Measurements from ENCODE around the gene APOBEC3A.

The APOBEC3A gene

DNA sequence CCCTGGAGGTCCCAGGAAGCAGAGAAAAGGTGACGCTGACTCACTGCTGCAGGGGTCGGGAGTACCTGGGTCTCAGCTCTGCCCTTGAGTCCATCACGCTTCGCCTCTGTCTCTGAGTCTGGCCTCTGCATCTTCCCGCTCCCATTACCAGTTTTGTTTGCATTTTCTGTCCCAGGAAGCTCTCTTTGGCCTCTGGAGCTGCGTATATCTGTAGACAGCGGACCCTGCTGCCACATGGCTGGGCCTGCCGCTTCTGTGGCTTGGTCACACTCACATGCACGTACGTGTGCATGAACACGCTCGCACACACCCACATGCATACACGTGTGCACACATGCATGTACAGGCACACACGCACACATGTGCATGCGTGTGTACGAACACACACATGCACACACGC, 20.8 kb upstream of the APOBEC3A start:
- Histone ChIP-seq H3K36me3 (ENCODE audit: insufficient read depth, low read length) (no peaks in the 10 kb centered on the region), H3F3A (ENCODE audit: insufficient read depth, low read length) (no peaks in the 10 kb centered on the region), H3K27me3 (ENCODE audit: insufficient read depth, low read length) (no peaks in the 10 kb centered on the region), H3K9ac (ENCODE audit: low read length) (no peak overlapping the region), H3K9me3 (ENCODE audit: low read length) (no peaks in the 10 kb centered on the region), H3K9me2 (ENCODE audit: low read depth, low read length) (no peaks in the 10 kb centered on the region), H3K27ac (ENCODE audit: low read depth, low read length, poor library complexity, severe bottlenecking) (no peak overlapping the region), H3K4me3 (ENCODE audit: low read depth, low read length, poor library complexity, severe bottlenecking) (no peak overlapping the region), H3K79me2 (ENCODE audit: insufficient read depth, low read length) (no peaks in the 10 kb centered on the region), H4K20me1 (ENCODE audit: insufficient read depth, low read length) (no peaks in the 10 kb centered on the region), H3K4me2 (ENCODE audit: low read length) (no peak overlapping the region), H3K4me1 (ENCODE audit: insufficient read depth, low read length, severe bottlenecking) (no peaks in the 10 kb centered on the region), H2AFZ (ENCODE audit: low read length) (no peak overlapping the region)
- TF ChIP-seq, protein P1, sequence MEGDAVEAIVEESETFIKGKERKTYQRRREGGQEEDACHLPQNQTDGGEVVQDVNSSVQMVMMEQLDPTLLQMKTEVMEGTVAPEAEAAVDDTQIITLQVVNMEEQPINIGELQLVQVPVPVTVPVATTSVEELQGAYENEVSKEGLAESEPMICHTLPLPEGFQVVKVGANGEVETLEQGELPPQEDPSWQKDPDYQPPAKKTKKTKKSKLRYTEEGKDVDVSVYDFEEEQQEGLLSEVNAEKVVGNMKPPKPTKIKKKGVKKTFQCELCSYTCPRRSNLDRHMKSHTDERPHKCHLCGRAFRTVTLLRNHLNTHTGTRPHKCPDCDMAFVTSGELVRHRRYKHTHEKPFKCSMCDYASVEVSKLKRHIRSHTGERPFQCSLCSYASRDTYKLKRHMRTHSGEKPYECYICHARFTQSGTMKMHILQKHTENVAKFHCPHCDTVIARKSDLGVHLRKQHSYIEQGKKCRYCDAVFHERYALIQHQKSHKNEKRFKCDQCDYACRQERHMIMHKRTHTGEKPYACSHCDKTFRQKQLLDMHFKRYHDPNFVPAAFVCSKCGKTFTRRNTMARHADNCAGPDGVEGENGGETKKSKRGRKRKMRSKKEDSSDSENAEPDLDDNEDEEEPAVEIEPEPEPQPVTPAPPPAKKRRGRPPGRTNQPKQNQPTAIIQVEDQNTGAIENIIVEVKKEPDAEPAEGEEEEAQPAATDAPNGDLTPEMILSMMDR (IDR thresholded peaks at IDR 0.05; ENCODE audit: low read length) = no peak
- no peak for TF ChIP-seq EZH2 (IDR thresholded peaks at IDR 0.05; ENCODE audit: borderline replicate concordance, low read length)

DNA sequence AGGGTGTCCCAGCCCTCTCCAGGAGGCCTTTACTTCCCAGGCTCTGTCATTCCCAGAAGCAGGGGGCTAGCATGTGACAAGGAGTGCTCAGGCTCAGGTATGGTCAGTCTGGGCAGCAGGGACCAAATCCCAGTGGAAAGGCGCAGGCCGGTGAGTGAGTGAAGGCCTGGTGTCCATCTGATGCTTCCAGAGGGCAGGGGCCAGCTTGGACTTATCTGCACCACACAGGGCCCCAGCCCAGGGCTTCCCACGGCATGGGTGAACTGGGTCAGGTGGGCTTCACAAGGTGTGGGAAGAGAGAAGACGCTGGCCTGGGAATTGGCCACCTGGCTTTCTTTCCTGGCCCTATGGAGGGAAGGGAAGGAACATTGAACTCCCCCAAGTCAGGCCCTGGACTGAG, 20.4 kb upstream of the APOBEC3A start:
- no peaks in the 10 kb centered on the region for H3K9me2 ChIP-seq (ENCODE audit: low read depth, low read length)
- no peak overlapping the region for H3K27ac ChIP-seq (ENCODE audit: low read depth, low read length, poor library complexity, severe bottlenecking)
- no peaks in the 10 kb centered on the region for H3F3A ChIP-seq (ENCODE audit: insufficient read depth, low read length)
- TF ChIP-seq, protein P1 (IDR thresholded peaks at IDR 0.05; ENCODE audit: low read length) = no peak
- no peak for TF ChIP-seq EZH2 (IDR thresholded peaks at IDR 0.05; ENCODE audit: borderline replicate concordance, low read length)
- no peaks in the 10 kb centered on the region for H3K27me3 ChIP-seq (ENCODE audit: insufficient read depth, low read length)
- no peaks in the 10 kb centered on the region for H4K20me1 ChIP-seq (ENCODE audit: insufficient read depth, low read length)
- H3K9ac ChIP-seq (ENCODE audit: low read length) = no peak overlapping the region
- H3K36me3 ChIP-seq (ENCODE audit: insufficient read depth, low read length) = no peaks in the 10 kb centered on the region
- no peak overlapping the region for H3K4me2 ChIP-seq (ENCODE audit: low read length)
- H2AFZ ChIP-seq (ENCODE audit: low read length) = no peak overlapping the region
- H3K4me3 ChIP-seq (ENCODE audit: low read depth, low read length, poor library complexity, severe bottlenecking) = no peak overlapping the region
- H3K79me2 ChIP-seq (ENCODE audit: insufficient read depth, low read length) = no peaks in the 10 kb centered on the region
- no peaks in the 10 kb centered on the region for H3K4me1 ChIP-seq (ENCODE audit: insufficient read depth, low read length, severe bottlenecking)
- H3K9me3 ChIP-seq (ENCODE audit: low read length) = no peaks in the 10 kb centered on the region

DNA sequence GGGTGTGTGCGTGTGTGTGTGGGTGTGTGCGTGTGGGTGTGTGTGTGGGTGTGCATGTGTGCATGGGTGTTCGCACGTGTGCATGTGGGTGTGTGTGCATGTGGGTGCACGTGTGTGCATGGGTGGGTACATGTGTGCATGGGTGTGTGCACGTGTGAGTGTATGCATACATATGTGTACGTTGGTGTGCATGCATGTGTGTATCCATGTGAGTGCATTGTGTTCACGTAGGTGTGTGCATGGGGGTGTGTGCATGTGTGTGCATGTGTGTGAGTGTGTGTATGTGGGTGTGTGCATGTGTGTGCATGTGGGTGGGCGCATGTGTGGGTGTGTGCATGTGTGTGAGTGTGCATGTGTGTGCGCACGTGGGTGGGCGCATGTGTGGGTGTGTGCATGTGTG, 19.9 kb upstream of the APOBEC3A start:
- H3K4me2 ChIP-seq (ENCODE audit: low read length) = no peak overlapping the region
- no peaks in the 10 kb centered on the region for H3K36me3 ChIP-seq (ENCODE audit: insufficient read depth, low read length)
- no peaks in the 10 kb centered on the region for H3K4me1 ChIP-seq (ENCODE audit: insufficient read depth, low read length, severe bottlenecking)
- no peaks in the 10 kb centered on the region for H3K9me3 ChIP-seq (ENCODE audit: low read length)
- no peak overlapping the region for H3K9ac ChIP-seq (ENCODE audit: low read length)
- H3K27me3 ChIP-seq (ENCODE audit: insufficient read depth, low read length) = no peaks in the 10 kb centered on the region
- no peaks in the 10 kb centered on the region for H3K79me2 ChIP-seq (ENCODE audit: insufficient read depth, low read length)
- no peak for TF ChIP-seq EZH2 (IDR thresholded peaks at IDR 0.05; ENCODE audit: borderline replicate concordance, low read length)
- TF ChIP-seq, protein P1 (IDR thresholded peaks at IDR 0.05; ENCODE audit: low read length) = no peak
- H3K4me3 ChIP-seq (ENCODE audit: low read depth, low read length, poor library complexity, severe bottlenecking) = no peak overlapping the region
- H2AFZ ChIP-seq (ENCODE audit: low read length) = no peak overlapping the region
- no peak overlapping the region for H3K27ac ChIP-seq (ENCODE audit: low read depth, low read length, poor library complexity, severe bottlenecking)
- H3K9me2 ChIP-seq (ENCODE audit: low read depth, low read length) = no peaks in the 10 kb centered on the region
- H3F3A ChIP-seq (ENCODE audit: insufficient read depth, low read length) = no peaks in the 10 kb centered on the region
- no peaks in the 10 kb centered on the region for H4K20me1 ChIP-seq (ENCODE audit: insufficient read depth, low read length)

Data from OCI-LY1 (cell line).